GM21360 (cell line): Measurements from ENCODE around the gene CLASP1.
"Not testable (repeated sequence)": the region's sequence is repeated elsewhere in the genome, so short reads cannot be mapped to it uniquely, and the experiment has no call there.

Experiments used
- ATAC-seq: cut with Tn5 transposase; IDR thresholded peaks from one replicate; pipeline ENCODE4 v1.9.1; 2021; ENCODE audit warnings: mild to moderate bottlenecking, moderate library complexity; ENCODE audit not compliant: unreplicated experiment

The CLASP1 gene

DNA sequence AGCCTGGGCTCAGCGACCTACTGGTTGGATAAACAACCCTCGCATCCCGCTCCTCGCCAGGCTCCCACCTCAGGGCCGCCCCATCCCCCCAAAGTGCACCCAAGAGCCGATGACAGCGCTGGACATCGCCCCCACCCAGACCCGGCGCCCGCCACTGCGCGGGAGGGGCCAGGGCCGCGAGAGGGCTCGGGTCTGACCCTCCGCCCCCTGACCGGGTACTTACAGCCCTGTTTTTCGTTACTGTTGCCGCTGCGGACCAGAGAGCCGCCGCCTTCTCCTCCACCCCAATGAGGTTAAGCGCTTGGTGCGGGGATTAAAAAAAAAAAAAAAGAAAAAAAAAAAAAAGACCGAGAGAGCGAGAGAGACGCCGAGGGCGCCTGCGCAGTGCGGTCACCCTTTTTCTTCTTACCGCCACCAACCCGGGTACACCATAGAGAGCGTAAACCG is at the start of gene CLASP1:
Gene CLASP1 (minus strand): TSS at position 314 of the 447 bp plus-strand sequence. CDS start 43,567 bp downstream, outside the sequence.
- peak; percentile 39 for ATAC-seq

DNA sequence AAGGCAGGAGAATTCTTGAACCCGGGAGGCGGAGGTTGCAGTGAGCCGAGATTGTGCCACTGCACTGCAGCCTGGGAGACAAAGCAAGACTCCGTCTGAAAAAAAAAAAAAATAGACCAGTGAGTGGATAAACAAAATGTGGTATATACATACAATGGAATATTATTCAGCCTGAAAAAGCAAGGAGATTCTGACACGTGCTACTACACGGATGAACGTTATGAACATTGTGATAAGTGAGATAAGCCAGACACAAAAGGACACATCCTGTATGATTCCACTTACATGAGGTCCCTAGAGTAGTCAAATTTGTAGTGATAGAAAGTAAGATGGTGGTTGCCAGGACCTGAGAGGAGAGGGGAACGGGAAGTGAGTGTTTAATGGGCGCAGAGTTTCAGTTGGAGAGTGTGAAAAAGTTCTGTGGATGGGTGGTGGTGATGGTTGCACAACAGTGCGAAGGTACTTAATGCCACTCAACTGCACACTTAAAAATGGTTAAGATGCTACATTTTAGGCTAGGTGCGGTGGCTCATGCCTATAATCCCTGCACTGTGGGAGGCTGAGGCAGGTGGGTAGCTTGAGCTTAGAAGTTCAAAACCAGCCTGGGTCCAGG is 49.2 kb upstream of the CLASP1 start:
- no peak for ATAC-seq

DNA sequence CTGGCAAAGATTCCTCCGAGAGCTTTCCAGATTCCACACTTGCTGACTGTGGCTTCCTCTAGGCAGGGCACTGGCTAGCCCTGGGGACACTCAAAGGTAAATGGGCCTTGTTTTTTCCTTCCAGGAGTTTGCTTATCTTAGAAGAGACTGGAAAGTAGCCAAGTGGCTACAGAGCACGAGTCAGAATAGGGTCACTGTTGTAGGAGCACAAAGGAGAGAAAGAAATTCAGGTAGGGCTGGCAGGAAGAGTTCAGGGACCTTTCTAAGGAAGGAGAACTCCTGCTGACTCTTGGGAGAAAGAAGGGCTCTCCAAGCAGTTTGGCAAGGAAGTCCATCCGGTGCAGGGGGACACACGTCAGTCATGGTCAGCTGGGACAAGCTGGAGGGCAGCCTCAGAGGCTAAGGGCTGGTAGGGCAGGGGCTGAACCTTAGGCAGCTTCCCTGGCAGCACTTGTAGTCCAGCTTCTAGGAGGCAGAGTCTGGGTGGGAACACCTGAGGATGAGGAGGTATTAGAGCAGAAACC is 47.9 kb upstream of the CLASP1 start:
- no peak for ATAC-seq

DNA sequence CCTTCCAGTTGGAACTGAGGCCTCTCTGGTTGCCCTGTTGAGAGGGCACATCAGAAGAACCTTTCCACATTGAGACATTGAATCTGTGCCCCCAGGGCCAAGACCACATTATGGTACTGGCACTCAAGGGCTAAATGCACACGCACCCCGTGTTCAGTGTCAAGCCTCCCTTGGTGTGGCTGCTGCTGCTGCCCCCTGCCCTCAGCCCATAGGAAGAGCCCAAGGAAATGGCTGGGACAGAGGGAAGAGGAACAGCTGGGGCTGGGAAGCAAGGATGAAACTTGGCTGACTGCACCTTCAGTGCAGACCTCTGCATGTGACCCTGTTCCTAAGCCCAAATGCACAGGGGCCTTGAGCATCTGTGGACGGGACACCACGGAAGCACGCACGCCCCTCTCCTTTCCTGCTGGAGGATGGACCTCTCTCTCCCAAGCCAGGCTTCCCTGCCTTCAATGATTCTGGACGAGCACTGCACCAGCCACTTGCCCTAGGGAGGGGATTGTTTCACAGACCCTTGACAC is 47.2 kb upstream of the CLASP1 start:
- no peak for ATAC-seq

DNA sequence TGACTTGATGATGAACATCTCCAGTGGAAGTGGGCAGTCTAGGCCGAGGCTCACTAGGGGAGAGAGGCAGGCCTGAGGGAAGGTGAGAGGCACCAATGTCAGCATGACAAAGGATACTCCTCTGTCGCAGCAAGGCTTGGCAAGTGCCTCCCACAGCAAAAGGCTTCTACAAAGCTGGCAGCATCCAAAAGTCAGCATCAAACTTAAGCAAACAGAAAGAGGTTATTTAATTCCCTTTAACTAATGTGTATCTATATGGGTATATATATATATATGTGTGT is 45.8 kb upstream of the CLASP1 start:
- ATAC-seq = no peak

DNA sequence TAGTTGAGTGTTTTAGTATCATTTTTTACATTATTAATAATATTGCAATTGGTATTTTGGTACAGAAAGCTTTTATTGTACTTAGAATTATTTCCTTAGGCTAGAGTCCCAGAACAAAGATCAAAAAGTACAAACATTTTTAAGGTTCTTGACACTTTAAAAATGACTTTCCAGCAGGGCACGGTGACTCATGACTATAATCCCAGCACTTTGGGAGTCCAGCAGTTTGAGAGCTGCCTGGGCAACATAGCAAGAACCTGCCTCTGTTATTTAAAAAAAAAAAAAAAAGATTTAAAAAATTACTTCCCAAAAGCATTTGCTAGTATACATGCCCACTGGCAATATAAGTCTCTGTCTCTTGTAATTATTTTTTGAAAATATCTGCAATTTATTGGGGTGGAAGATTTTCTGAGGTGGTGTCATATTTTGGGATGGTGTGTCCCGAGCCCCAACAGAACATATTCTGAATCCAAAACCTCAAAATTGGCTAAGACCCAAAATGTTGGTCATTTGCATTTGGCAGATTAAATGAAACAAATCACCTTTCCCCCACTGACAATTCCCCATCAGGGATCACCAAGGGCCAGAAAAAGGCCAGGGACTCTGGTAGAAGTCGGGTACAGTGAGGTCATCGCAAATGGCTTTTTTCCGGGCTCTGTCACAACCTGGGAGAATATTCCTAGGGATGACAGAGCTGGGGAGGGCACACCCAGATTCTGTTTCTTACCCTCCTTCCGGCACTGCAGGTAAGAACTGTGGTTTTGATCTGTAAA is 45.3 kb upstream of the CLASP1 start:
- no peak for ATAC-seq

DNA sequence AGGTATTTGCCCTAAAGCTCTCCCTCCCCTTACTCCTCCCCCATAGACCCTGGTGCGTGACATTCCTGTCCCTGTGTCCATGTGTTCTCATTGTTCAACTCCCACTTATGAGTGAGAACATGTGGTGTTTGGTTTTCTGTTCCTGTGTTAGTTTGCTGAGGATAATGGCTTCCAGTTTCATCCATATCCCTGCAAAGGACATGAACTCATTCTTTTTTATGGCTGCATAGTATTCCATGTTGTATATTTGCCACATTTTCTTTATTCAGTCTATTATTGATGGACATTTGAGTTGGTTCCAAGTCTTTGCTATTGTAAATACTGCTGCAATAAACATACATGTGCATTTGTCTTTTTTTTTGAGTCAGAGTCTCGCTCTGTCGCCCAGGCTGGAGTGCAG is 41.3 kb upstream of the CLASP1 start:
- ATAC-seq = not testable (repeated sequence)

DNA sequence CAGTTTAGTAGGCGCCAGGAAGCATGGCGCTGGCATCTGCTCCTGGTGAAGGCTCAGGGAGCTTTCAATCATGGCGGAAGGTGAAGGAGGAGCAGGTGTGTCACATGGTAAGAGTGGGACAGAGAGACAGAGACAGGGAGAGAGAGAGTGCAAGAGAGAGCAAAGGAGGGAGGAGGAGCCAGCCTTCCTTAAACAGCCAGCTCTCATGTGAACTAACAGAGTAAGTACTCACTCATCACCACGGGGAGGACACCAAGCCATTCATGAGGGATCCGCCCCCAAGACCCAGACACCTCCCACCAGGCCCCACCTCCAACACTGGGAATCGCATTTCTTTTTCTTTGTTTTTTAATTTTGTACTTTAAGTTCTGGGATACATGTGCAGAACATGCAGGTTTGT is 40.8 kb upstream of the CLASP1 start:
- no peak for ATAC-seq

DNA sequence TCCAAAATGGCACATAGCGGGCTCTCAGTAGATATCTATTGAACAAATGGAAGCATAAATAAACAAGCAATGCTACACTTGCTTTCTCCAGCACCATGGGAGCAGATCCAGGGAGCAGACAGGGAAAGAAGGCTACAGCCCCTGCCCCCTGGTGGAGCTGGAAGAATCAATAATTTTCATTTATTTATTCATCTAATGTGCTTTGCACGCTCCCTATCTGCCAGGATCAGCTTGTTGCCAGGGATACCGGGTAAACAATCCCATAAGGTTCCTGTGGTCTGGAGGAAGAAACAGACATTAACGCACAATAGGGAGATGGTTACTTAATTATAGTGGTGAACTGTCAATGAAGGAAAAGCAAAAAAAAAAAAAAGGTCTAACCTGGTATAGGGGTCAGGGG is 40.1 kb upstream of the CLASP1 start:
- ATAC-seq = no peak

DNA sequence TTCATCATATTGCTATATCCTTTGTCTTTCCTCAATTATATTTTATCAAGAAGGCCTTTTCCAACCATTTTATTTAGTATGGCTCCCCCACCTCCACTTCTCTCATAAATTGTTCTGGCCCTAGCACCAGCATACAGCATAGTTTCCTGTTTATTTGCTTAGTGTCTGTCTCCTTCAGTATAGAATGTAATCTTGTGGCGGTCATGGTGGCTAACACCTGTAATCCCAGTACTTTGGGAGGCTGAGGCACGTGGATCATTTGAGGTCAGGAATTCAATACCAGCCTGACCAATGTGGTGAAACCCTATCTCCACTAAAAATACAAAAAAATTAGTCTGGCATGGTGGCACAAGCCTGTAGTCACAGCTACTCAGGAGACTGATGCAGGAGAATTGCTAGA is 39.6 kb upstream of the CLASP1 start:
- no peak for ATAC-seq

DNA sequence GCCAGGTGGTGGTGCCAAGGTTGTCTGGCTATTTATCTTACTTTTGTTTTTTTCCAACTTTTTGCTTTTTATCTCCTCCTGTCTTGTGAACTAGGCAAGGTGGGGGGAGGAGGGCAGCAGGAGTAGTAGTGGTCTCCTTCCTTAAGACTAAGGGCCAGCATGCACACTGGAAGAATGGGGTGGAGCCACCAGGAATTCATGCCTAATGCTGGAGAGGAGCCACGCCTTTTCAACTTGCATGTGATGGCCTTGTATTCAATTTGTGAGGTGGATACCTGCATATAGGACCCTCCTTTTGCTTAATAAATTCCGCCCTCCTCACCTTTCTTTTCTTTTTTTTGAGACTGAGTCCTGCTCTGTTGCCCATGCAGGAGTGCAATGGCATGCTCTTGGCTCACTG is 37.6 kb upstream of the CLASP1 start:
- ATAC-seq = no peak

DNA sequence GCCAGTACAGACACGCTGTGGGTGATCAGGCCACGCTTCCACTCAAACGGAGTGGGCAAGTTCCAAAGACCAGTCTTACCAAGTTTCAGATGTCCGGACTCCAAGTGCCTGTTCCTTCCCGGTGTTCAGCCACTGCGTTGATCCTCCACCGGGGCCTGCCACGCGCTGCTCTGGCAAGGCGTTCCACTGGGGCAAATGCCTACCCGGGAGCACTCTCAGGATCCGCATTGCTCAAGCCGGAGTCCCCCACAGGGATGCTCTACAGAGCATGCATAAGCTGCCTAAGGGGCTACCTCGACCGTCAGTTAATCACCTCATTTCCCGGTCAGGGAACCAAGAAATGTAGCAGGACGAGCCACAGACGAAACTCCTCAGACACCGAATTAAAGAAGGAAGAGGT is 37.0 kb upstream of the CLASP1 start:
- ATAC-seq = no peak

DNA sequence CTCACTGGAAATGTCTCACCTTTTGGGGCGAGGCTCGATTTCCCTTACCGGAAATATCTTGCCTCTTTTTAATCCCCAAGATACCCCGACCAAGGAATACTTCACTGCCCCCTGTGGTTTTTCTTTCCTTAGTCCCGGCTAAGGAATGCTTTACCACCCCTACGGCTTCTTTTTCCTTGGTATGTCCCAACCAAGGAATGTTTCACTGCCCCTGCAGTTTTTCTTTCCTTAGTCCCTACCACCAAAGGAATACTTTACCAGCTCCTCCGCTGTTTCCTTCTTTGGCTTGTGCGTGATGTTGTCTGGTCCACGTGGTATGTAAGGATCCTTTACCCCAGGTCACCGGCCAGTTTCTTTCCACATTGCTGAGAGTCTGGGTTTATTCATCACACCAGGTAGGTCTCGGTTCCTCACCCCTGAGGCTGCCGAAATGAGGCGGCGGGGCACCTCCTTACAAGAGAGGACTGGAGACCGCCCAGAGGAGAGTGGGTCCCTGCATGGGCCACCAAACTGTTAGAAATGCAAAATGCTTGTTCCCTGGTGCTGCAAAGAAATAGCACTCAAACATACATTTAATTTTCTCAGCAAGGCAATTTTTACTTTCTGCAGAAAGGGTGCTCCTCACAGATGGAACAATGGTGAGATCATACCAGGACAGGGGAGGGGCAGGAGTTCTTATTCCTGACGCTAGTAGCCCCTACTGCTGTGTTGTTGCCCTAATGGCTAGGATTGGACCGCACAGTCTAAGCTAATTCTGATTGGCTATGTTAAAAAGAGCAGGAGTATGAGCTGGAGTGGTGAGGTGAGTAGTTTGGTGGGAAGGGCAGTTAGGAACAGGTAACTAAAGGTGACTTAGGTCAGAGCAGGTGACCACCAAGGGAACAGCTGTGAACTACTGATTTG is 33.4 kb upstream of the CLASP1 start:
- no peak for ATAC-seq

DNA sequence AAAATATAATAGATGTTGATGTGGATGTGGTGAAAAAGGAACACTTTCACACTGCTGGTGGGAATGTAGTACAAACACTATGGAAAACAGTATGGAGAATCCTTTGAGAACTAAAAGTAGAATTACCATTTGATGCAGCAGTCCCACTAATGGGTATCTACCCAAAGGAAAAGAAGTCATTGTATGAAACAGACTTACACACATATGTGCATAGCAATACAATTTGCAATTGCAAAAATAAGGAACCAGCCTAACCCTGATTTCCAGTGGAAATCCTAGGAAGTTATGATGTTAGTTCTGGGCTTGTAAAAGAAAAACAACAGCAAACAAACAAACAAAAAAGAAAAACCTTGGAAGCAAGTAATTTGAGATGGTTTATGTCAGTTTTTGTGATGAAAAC is 28.6 kb upstream of the CLASP1 start:
- ATAC-seq = no peak

DNA sequence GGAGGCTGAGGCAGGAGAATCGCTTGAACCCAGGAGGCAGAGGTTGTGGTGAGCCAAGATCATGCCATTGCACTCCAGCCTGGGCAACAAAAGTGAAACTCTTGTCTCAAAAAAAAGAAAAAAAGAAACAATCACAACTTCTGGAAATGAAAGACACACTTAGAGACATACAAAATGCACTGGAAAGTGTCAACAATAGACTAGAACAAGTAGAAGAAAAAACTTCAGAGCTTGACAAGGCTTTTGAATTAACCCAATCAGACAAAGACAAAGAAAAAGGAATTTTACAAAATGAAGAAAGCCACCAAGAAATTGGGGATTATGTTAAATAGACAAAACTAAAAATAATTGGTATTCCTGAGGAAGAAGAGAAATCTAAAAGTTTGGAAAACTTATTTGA is 22.4 kb upstream of the CLASP1 start:
- ATAC-seq = not testable (repeated sequence)

DNA sequence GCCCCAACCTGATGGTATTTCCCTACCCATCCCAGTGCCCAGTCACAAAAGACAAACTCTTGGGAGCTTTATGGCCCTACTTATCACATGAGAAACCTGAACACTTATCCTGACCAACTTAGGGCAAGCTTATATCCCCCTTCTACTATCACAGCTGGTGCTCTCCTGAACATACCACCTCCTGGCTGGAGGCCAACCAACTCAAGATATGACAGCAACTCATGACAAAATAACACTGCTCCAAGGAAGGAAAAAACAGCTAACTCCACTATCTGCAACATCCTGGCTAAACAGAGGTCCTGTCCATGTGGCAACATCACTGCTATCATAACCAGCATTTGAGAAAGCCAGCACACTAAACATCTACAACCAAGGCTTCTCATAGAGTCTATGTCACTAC is 20.9 kb upstream of the CLASP1 start:
- no peak for ATAC-seq

DNA sequence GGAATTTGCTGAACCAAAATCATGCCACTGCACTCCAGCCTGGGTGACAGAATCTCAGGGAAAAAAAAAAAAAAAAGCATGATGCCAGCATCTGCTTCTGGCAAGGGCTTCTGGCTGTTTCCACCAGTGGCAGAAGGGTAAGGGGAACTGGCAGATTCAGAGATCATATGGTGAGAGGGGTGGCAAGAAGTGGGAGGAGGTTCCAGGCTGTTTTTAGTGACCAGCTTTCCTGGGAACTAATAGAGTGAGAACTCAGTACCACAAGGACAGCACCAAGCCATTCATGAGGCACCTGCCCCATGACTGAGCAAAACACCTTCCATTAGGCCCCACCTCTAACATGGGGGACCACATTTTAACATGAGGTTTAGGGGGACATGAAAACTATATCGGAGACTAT is 18.4 kb upstream of the CLASP1 start:
- no peak for ATAC-seq

DNA sequence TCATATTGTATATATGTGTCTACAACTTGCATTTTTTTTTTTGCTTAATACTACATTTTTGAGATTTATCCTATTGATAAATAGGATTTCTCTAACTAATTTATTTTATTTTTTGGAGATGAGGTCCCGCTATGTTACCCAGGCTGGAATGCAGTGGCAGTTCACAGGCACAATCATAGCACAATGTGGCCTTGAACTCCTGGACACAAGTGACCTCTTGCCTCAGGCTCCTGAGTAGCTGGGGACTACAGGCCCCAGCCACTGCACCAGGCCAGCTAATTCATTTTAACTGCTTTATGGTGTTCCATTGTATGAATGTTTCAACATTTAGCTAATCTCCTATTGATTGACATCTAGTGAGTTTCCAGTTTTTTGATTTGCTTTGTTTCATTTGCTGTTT is 16.8 kb upstream of the CLASP1 start:
- ATAC-seq = no peak

DNA sequence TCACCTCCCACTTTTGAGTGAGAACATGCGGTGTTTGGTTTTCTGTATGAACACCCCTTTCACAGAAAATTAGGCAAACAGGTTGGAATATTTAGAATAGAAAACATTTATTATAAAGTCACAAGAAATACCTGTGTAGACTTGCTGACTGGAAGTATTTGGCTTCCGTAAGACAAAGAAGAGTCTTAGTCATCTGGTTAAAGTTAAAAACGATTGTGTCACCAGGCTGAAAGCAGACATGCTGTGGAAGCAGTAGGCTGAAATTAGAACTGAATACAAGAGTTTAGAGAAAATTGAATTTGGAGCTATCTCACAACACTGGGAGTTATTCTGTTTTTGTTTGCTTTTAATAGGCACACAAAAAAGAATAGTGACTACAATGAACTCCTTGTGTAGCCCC is 16.2 kb upstream of the CLASP1 start:
- no peak for ATAC-seq

DNA sequence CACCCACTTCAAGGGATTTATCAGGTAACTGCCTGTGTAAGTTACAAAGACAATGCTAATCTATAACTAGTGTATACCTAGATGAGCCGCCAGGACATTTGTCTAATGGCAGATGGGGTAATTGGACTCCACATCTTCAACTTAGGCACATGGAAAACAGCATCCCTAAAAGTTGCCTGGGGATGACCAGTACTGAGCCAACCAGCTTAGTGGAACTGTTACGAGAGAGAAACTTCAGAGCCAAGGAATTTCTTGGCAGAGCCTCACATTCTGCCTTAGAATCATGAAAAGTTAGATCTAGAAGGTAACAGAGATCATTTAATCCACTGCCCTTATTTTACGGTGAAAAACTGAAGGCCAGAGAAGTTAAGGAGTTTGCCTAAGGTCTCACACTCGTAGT is 15.5 kb upstream of the CLASP1 start:
- no peak for ATAC-seq

DNA sequence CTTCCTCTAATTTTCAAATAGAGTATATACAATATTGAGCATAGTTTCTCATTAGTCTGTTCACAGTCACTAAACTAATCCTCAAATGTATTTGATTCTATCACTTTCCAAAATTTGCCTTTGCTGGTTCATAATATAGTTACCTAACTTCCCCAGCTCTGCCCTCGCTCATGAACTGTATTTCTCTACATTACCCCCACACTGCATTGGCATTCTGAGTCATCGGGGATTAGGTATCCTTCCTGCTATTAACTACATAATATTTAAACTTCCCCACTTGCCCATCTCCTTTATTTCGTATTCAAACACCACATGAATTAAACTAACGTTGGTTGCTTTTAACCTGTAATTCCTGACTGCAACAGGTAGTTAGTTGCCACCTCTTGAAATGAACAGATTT is 14.8 kb upstream of the CLASP1 start:
- no peak for ATAC-seq
